OCI-LY7 (cell line): ENCODE measurements around the gene GRID2.

ENCODE experiments used
- EZH2phosphoT487 ChIP-seq: fragments of 200-600 bp; sonication (generic); IDR thresholded peaks from 2 replicates; pipeline ENCODE4 v1.6.1; 2018; ENCODE audit warnings: low read depth, borderline replicate concordance, mild to moderate bottlenecking, mixed run types, antibody characterized with exemption, low read length, moderate library complexity, mixed read lengths
- TF ChIP-seq, protein P1 (sequence below): fragments of 200-600 bp; sonication (generic); conservative IDR thresholded peaks from 2 replicates; pipeline ENCODE4 v1.5.1; 2014; ENCODE audit warnings: mild to moderate bottlenecking, antibody characterized with exemption, low read length, moderate library complexity, mixed read lengths

DNA sequence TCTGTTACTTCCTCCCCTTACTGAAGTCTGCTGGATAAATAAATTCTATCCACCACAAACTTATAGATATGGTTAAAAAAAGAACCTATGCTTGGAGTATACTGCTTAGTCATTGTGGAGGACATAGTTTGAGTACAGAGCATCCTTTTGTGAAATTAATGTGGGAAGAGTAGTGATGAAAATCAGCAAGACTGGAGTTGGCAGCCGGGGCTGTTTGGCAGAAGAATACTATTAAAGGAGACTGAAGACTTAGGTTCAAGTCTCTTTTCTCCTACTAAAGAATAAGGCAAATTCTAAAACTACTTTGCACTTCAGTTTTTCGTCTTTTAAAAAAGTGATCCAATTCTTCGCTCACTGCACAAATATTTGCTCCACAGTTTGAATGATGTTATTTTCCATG lies 1198.2 kb downstream of the GRID2 start:
- TF ChIP-seq, protein P1, sequence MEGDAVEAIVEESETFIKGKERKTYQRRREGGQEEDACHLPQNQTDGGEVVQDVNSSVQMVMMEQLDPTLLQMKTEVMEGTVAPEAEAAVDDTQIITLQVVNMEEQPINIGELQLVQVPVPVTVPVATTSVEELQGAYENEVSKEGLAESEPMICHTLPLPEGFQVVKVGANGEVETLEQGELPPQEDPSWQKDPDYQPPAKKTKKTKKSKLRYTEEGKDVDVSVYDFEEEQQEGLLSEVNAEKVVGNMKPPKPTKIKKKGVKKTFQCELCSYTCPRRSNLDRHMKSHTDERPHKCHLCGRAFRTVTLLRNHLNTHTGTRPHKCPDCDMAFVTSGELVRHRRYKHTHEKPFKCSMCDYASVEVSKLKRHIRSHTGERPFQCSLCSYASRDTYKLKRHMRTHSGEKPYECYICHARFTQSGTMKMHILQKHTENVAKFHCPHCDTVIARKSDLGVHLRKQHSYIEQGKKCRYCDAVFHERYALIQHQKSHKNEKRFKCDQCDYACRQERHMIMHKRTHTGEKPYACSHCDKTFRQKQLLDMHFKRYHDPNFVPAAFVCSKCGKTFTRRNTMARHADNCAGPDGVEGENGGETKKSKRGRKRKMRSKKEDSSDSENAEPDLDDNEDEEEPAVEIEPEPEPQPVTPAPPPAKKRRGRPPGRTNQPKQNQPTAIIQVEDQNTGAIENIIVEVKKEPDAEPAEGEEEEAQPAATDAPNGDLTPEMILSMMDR, result no peak
- no peak for TF ChIP-seq EZH2phosphoT487
